Measurements from ENCODE around the gene CHCT1. TPM values are rescaled to one million over a fixed set of nuclear protein-coding genes. Genes with fewer than 3 reads are reported as not detected.

The CHCT1 gene
- total RNA-seq, 1 experiment from 2014 or later, result 0.88 TPM

GRCh38 chr17:60392042-60392844 lies 30.0 kb upstream of the CHCT1 start, which contains the start of gene USP32:
Gene USP32, minus strand, starts transcription at chr17:60392133. Its CDS starts 194 bp downstream, at chr17:60391939.
- peak; percentile 98 for DNase-seq (ENCODE audit: low spot score)
- intact Hi-C loops (cut with micrococcal nuclease; ENCODE audit: unreplicated experiment), result loop anchor here (1.0 kb wide), 1 partner anchor 143 kb away; no protein-coding TSS in a partner anchor
- no peaks in the 10 kb centered on the region for H3K27me3 ChIP-seq (replicated peaks; ENCODE audit: insufficient read depth, low read depth, low read length, poor library complexity)
- ChIA-PET CTCF (interaction anchor here (1.3 kb wide), 1 partner anchor 161 kb away, joined by 4 read pairs; no protein-coding TSS in a partner anchor), POLR2A (ENCODE audit: low non-redundant PET) (interaction anchor here (0.7 kb wide), 1 partner anchor 31 kb away, joined by 3 read pairs; no protein-coding TSS in a partner anchor)
- no peaks in the 10 kb centered on the region for H3K36me3 ChIP-seq (ENCODE audit: insufficient read depth, low read length, poor library complexity, severe bottlenecking)
- peaks cover 54% of the 10 kb centered on the region for H3K4me1 ChIP-seq (ENCODE audit: insufficient read depth, low read length, poor library complexity, severe bottlenecking)
- no TSS peak for BruUV-seq (replicated peaks)
- H3K27ac ChIP-seq (ENCODE audit: low read depth, low read length, poor library complexity, severe bottlenecking), result peak within 1 kb of the TSS; percentile 89
- no peaks in the 10 kb centered on the region for H3K9me3 ChIP-seq (ENCODE audit: low read depth, low read length, poor library complexity, severe bottlenecking)
- H3K4me3 ChIP-seq (ENCODE audit: low read depth, low read length, poor library complexity, severe bottlenecking), result peak within 1 kb of the TSS; percentile 89
- no peak for TF ChIP-seq CTCF (conservative IDR thresholded peaks at IDR 0.05; ENCODE audit: low read depth, low read length)
- no peak for TF ChIP-seq EZH2 (IDR thresholded peaks at IDR 0.05; ENCODE audit: borderline replicate concordance, low read depth, low read length, poor library complexity, severe bottlenecking)

- peak; percentile 66 for DNase-seq (ENCODE audit: low spot score)
- TF ChIP-seq CTCF (conservative IDR thresholded peaks at IDR 0.05; ENCODE audit: low read depth, low read length) (no peak), EZH2 (IDR thresholded peaks at IDR 0.05; ENCODE audit: borderline replicate concordance, low read depth, low read length, poor library complexity, severe bottlenecking) (no peak)
- H3K36me3 ChIP-seq (ENCODE audit: insufficient read depth, low read length, poor library complexity, severe bottlenecking), result no peaks in the 10 kb centered on the region
- CTCF ChIA-PET, result interaction anchor here (1.3 kb wide), 1 partner anchor 162 kb away, joined by 4 read pairs; no protein-coding TSS in a partner anchor
- H3K4me3 ChIP-seq (ENCODE audit: low read depth, low read length, poor library complexity, severe bottlenecking), result peak overlapping the region; percentile 89
- H3K27me3 ChIP-seq (replicated peaks; ENCODE audit: insufficient read depth, low read depth, low read length, poor library complexity), result no peaks in the 10 kb centered on the region
- intact Hi-C loops (cut with micrococcal nuclease; ENCODE audit: unreplicated experiment), result loop anchor here (1.0 kb wide), 1 partner anchor 144 kb away; no protein-coding TSS in a partner anchor
- H3K27ac ChIP-seq (ENCODE audit: low read depth, low read length, poor library complexity, severe bottlenecking), result peak overlapping the region; percentile 89
- H3K4me1 ChIP-seq (ENCODE audit: insufficient read depth, low read length, poor library complexity, severe bottlenecking), result peaks cover 46% of the 10 kb centered on the region
- BruUV-seq (replicated peaks), result TSS peak; percentile 94
- no peaks in the 10 kb centered on the region for H3K9me3 ChIP-seq (ENCODE audit: low read depth, low read length, poor library complexity, severe bottlenecking)
- POLR2A ChIA-PET (ENCODE audit: low non-redundant PET), result no interaction called here
Observed at GRCh38 chr17:60392845-60393702, 29.2 kb upstream of the CHCT1 start.

All from A673 (cell line).